ENCODE measurements around the gene RNU2-63P.
"Not testable (repeated sequence)": the region's sequence is repeated elsewhere in the genome, so short reads cannot be mapped to it uniquely, and the experiment has no call there.

RNU2-63P gene

DNA sequence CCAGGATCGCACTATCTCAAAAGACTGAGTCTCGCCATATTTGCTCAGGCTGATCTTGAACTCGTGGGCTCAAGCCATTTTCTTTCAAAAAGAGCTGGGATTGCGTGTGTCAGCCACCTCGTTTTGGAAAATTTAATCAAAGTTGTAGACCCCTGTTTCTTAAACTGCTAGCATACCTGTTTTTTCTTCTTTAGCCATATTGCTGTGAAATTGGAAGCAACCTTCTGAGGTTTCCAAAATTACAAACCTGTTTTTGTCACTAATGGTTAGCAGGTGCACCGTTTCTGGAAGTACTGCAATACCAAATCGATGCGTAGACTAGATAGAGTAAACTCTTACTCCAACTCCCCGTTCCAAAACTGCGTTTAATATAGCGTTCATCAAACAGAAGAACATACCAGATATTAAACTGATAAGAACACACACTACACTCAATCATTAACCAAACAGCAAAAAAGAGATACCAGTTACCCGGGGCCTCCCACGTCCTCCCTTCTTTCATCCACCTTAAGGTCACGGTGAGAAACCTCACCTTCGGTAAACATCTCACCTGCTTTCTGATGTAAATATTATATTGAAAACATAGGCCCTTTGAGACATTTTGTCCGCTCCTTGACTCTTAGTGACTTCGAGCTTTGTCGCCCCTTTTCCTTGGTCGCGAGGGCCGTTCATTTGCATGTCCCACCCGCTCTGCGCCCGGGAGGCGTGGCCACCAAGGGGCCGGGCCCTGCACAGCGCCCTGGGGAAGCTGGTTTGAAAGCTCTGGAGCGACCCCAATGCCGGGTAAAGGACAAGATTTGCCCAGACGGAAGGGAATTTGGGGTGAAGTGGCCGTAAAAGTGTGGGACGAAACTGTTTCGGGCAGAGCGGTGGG, at the start of gene RNU2-63P:
Gene RNU2-63P, minus strand, starts transcription at position 462 of the 874 bp plus-strand sequence.
- DNase-seq: peak; percentile 81

DNA sequence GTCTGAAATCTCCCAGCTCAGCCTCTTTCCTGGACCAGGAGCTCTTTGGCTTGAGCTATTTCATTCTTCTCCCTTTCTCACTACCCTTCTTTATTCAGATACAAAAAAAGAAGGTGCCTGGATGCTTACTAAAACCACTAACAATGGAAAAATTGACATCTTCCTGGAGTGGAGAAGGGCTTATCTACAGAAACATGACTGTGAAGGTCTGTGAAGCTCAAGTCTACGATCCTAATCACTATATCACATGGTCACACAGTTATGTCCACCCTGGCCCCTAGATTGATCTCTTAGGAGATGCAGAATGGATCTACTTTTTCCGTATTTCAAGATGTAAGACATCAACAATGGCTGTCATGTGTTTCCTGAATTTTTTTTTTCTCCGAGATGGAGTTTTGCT, 44.9 kb upstream of the RNU2-63P start:
- DNase-seq: no peak

- DNase-seq: no peak
These were observed 44.5 kb upstream of the RNU2-63P start for GRCh38 chr2:88060907-88061275.

DNA sequence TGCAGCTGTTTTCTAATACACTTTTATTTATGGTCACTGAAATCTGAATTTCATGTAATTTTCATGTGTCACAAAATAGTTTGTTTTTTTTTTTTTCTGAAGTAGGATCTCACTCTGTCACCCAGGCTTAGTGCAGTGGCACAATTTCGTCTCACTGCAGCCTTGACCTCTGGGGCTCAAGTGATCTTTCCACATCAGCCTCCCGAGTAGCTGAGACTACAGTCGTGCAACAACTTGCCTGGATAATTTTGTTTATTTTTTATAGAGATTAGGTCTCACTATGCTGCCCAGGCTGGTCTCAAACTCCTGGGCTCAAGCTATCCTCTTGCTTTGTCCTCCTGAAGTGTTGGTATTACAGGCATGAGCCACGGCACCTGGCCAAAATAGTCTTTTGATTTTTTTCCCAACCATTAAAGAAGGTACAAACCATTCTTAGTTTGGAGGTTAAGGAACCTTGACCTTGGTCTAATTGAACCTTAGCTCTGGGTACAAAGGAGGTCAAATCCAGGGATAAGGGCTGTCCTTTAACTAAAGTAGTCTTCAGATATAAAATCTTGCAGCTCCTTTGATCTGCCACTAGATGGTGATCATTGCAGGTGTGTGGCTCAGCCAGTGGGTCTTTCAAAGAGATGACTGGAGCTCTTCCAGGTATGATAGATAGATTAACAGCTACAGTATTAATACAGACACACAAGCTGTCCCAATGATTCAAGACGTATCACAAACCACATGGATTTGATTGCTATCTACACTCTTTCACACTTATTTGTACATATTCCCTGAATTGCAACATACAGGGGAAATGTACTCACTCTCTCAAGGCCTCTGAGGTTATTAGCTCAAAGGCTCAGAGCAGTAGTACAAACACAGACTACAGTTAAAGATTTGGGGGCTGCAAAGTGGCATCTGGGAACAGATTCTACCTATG, 43.9 kb upstream of the RNU2-63P start:
- DNase-seq: peak; percentile 39

DNA sequence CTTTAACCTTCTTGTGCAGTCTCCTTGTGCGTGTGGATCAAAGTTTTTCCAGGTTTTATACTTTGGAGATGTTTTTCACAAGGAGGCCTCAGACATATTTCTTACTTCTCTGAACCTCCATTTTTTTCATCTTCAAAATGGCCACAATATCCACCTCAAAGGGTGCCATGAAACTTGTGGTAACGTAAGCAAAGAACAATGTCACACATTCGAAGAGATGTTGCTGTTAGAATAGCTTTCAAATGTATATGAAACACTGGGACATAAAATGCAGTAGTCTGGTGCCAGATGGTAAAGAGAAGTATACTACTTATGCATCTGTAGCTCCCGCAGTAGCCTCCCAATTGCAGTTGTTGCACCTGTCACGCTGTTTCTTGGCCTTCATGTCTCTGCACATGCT, 41.8 kb upstream of the RNU2-63P start:
- DNase-seq: no peak

DNA sequence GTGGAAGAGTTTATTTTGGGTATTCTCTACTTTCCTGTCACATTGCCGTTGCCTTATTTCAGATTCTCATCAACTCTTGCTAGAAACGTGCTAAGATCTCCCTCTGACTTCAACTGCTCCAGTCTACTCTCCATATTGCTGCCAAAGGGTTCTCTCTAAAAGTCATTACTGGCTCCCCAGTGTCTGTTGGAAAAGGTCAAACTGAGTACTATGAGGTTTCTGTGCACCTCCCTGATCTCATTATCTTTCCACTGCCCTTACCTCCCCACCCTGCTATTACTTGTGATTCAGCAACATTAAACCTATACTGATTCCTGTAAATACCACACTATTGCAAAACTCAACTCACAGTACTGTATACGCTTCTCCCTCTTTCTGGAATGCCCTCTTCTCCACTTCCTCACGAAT, 41.1 kb upstream of the RNU2-63P start:
- DNase-seq: no peak

- peak; percentile 98 for DNase-seq
These were observed 39.2 kb upstream of the RNU2-63P start, which contains the start of gene KRCC1 for GRCh38 chr2:88055371-88056128. TSS of gene KRCC1 (minus strand) at chr2:88055783. CDS start at chr2:88028563, 27,220 bp downstream.

- peak; percentile 50 for DNase-seq
These were observed 38.5 kb upstream of the RNU2-63P start for GRCh38 chr2:88054782-88055370.

GRCh38 chr2:88053934-88054781, 37.8 kb upstream of the RNU2-63P start:
- peak; percentile 21 for DNase-seq

DNA sequence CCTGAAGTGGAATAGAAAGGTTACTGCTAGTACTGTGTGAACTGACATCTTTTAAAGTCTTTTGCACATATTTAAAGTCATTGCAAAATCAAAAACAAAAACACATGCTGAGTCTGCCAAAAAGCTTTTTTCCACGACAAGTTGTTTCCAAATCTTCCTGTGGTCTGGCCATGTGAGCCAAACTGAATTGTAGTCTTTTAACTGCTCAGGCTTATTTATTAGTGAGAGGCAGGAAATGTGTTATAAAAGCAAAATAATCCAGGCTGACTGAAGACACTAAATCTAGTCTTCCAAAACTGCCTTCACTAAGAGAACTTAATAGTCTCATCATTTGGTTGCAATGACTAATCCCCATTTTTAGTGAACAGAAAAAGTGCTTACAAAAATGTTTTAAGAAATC, 36.9 kb upstream of the RNU2-63P start:
- peak; percentile 20 for DNase-seq

DNA sequence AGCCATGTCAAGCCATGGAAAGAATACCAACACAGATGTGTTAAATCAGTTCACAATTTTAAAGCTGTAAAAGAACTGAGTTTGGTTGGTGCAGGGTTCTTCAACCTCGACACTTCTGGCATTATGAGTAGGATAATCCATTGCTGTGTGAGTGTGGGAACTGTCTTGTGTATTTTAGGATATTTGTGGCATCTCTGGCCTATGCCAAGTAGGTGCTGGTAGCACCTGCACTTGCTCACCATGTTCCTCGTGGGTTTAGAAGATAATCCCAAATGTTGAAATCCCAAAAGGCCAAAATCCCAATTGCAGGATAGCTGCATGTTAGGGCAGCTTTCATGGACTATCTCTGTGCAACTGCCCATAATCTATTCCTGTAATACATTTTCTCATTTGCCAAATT, 35.4 kb upstream of the RNU2-63P start:
- DNase-seq: no peak

- no peak for DNase-seq
These were observed 33.3 kb upstream of the RNU2-63P start for GRCh38 chr2:88049622-88050021.

GRCh38 chr2:88048541-88048940, 32.2 kb upstream of the RNU2-63P start:
- DNase-seq: no peak

DNA sequence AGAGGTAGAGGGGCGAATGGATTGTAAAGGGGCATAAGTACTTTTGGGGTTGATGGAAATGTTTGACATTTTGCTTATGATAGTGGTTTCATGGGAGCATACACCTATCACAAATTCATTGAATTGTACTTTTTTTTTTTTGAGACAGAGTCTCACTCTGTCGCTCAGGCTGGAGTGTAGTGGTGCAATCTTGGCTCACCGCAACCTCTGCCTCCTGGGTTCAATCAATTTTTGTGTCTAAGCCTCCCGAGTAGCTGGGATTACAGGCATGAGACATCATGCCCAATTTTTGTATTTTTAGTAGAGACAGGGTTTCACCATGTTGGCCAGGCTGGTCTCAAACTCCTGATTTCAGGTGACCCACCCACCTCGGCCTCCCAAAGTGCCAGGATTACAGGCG, 29.2 kb upstream of the RNU2-63P start:
- DNase-seq: not testable (repeated sequence)

- no peak for DNase-seq
These were observed 26.1 kb upstream of the RNU2-63P start for GRCh38 chr2:88042476-88042875.

GRCh38 chr2:88038263-88039105, 22.1 kb upstream of the RNU2-63P start:
- DNase-seq: no peak

DNA sequence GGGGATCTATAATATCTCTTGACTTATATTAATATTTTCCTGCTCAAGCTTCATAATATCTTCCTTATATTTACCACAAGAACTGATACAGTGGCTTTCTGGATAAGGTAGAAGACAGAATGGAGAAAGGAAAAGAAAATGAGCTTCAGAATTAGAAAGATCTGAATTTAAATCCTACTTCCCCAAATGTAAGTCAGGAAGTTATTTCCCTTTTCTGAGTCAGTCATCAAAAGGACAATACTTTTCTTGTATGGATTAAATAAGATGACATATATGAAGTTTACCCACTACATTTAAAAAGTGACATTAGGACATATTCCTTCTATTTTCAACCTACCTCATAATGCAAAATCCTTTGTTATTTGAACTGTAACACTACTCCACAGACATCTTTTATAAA, 20.3 kb upstream of the RNU2-63P start:
- DNase-seq: peak; percentile 44

GRCh38 chr2:88036182-88036581, 19.8 kb upstream of the RNU2-63P start:
- DNase-seq: peak; percentile 44

- DNase-seq: no peak
These were observed 15.8 kb upstream of the RNU2-63P start for GRCh38 chr2:88032070-88032702.

GRCh38 chr2:88028931-88029330, 12.6 kb upstream of the RNU2-63P start:
- no peak for DNase-seq

Data from suppressor macrophage treated with lipopolysaccharide for 4 hours (primary cell).